Panc1 (cell line): ENCODE measurements around the gene LOXL3. TPM values are rescaled to one million over a fixed set of nuclear protein-coding genes. Genes with fewer than 3 reads are reported as not detected.

Experiments
- ATAC-seq: fragments of 200-7000 bp; cut with Tn5 transposase; 2 replicates; pipeline ENCODE4 v1.9.1; 2020; ENCODE audit warnings: mild to moderate bottlenecking, moderate library complexity
- BruUV-seq: library from RNA; stranded (reverse); fragments of 400-500 nt; replicated peaks from 2 replicates; lab custom pipeline; 2021; lab: Mats Ljungman, UMichigan
- CTCF ChIA-PET: fragments of 300-600 bp; sonication (Branson Sonifier 250); formaldehyde crosslinking; loops from one replicate; lab custom pipeline; 2022; ENCODE audit warnings: antibody characterized with exemption; lab: Charles Lee
- POLR2A ChIA-PET: fragments of 300-600 bp; sonication (Branson Sonifier 250); formaldehyde crosslinking; loops from one replicate; lab custom pipeline; 2022; ENCODE audit warnings: antibody characterized with exemption; lab: Charles Lee
- DNase-seq: peaks from one replicate; pipeline ENCODE4 v3.0.0-alpha.2; 2010; ENCODE audit warnings: low read depth, low spot score
- H3K27ac ChIP-seq: 2 replicates; pipeline ENCODE4 v1.5.1; 2011; ENCODE audit warnings: mild to moderate bottlenecking, low read length, inconsistent platforms
- H3K27me3 ChIP-seq: fragments of 200-500 bp; sonication (Bioruptor generic); 2 replicates; pipeline ENCODE4 v1.6.0; 2014; ENCODE audit warnings: low read length, inconsistent platforms; ENCODE audit not compliant: control insufficient read depth, insufficient read depth
- H3K36me3 ChIP-seq: fragments of 200-500 bp; sonication (Bioruptor generic); 2 replicates; pipeline ENCODE4 v1.5.1; 2014; ENCODE audit warnings: inconsistent platforms, mild to moderate bottlenecking, low read length, moderate library complexity; ENCODE audit not compliant: control insufficient read depth, insufficient read depth
- H3K4me1 ChIP-seq: 2 replicates; pipeline ENCODE4 v1.5.1; 2011; ENCODE audit warnings: inconsistent platforms, mild to moderate bottlenecking, low read length, moderate library complexity; ENCODE audit not compliant: control insufficient read depth, insufficient read depth
- H3K4me3 ChIP-seq, 2 experiments: 2 replicates each; pipeline ENCODE4 v1.5.1; 2011 to 2012; ENCODE audit warnings: low read depth in 2 of 2, low read length in 2 of 2, mild to moderate bottlenecking in 2 of 2, inconsistent platforms in 1 of 2, moderate library complexity in 1 of 2
- H3K9me3 ChIP-seq: fragments of 200-500 bp; sonication (Bioruptor generic); 2 replicates; pipeline ENCODE4 v1.5.1; 2014; ENCODE audit warnings: low read depth, mild to moderate bottlenecking, inconsistent platforms, low read length, moderate library complexity; ENCODE audit not compliant: control insufficient read depth, insufficient read depth
- CTCF ChIP-seq: fragments of 450-650 bp; IDR thresholded peaks from 2 replicates; pipeline ENCODE4 v1.5.1; 2017; ENCODE audit warnings: mild to moderate bottlenecking
- POLR2AphosphoS5 ChIP-seq: IDR thresholded peaks from 2 replicates; pipeline ENCODE4 v1.6.1; 2012; ENCODE audit warnings: mild to moderate bottlenecking, low read depth, low read length, moderate library complexity
- REST ChIP-seq, 2 experiments: IDR thresholded peaks; 2 replicates each; pipeline ENCODE4 v1.6.1; 2011 to 2012; ENCODE audit warnings: low read depth in 2 of 2, control low read depth in 1 of 2, low read length in 1 of 2, mild to moderate bottlenecking in 1 of 2, moderate library complexity in 1 of 2; ENCODE audit not compliant: insufficient read depth in 1 of 2
- SIN3A ChIP-seq: IDR thresholded peaks from 2 replicates; pipeline ENCODE4 v1.6.1; 2012; ENCODE audit warnings: low read depth, mild to moderate bottlenecking, low read length, moderate library complexity, borderline replicate concordance; ENCODE audit not compliant: insufficient read depth
- TCF7L2 ChIP-seq: IDR thresholded peaks from 2 replicates; pipeline ENCODE4 v1.6.1; 2011; ENCODE audit warnings: mild to moderate bottlenecking, low read depth, low read length, inconsistent platforms
- in situ Hi-C: cut with HindIII; loops from 2 replicates; pipeline ENCODE4 v1.10.0; 2016; ENCODE audit warnings: low sequenced_read_pairs, low pct_unique_long_range_greater_than_20kb
- intact Hi-C: fragments of 100-400 bp; cut with micrococcal nuclease; formaldehyde crosslinking; loops from one replicate; pipeline ENCODE4 v1.10.0; 2022; ENCODE audit not compliant: unreplicated experiment
- total RNA-seq: library from RNA; stranded (reverse); gene quantifications from one replicate; pipeline ENCODE4 v1.2.1, GENCODE V29; 2021; ENCODE audit not compliant: unreplicated experiment

Gene LOXL3
- total RNA-seq, 1 experiment from 2014 or later: 1.0 TPM

- peaks cover 3% of the 10 kb centered on the region; the same call in 1 of the 2 replicates for H3K4me1 ChIP-seq
- no peaks in the 10 kb centered on the region for H3K36me3 ChIP-seq
- intact Hi-C loops (no loop called here), in situ Hi-C loops (no loop called here)
- H3K27me3 ChIP-seq: no peaks in the 10 kb centered on the region
- DNase-seq (no peak), ATAC-seq (no peak)
- no peaks in the 10 kb centered on the region for H3K9me3 ChIP-seq
- CTCF ChIA-PET: interaction anchor here (0.6 kb wide), 1 partner anchor 132 kb away, joined by 5 read pairs; no protein-coding TSS in a partner anchor
- no peak for TF ChIP-seq TCF7L2
- TF ChIP-seq SIN3A: no peak
- TF ChIP-seq POLR2AphosphoS5: no peak
- no peak for TF ChIP-seq CTCF
- no peak for TF ChIP-seq REST (IDR thresholded peaks at IDR 0.05; ENCODE audit: insufficient read depth in 1 of 2, low read depth in 2 of 2, low read length in 1 of 2)
- no TSS peak for BruUV-seq
- no peak overlapping the region for H3K4me3 ChIP-seq
- H3K27ac ChIP-seq: no peak overlapping the region
- POLR2A ChIA-PET: no interaction called here
Measured at GRCh38 chr2:74558284-74559230, 4.8 kb upstream of the LOXL3 start.

DNA sequence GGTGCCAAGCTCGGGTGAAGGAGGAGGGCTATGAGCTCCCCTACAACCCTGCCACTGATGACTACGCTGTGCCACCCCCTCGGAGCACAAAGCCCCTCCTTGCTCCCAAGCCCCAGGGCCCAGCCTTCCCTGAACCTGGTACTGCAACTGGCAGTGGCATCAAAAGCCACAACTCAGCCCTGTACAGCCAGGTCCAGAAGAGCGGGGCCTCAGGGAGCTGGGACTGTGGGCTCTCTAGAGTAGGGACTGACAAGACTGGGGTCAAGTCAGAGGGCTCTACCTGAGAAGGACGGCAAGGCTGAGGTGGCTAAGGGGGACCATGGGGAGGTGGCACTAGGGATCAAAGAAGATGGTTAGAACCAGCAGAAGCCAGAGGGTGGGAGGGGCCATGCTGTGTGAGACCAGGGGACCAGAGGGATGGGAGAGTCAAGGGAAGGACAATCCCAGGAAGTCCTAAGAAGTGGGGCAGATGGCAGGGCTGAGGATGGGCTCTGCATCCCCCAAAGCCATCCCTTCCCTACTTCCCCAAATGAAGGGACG is 3.2 kb upstream of the LOXL3 start:
- intact Hi-C loops (no loop called here), in situ Hi-C loops (no loop called here)
- no peak overlapping the region for H3K4me3 ChIP-seq
- no peaks in the 10 kb centered on the region for H3K36me3 ChIP-seq
- ChIA-PET POLR2A (no interaction called here), CTCF (no interaction called here)
- H3K9me3 ChIP-seq: no peaks in the 10 kb centered on the region
- DNase-seq (no peak), ATAC-seq (no peak)
- no peak for TF ChIP-seq CTCF
- no peak for TF ChIP-seq SIN3A
- no peak for TF ChIP-seq REST (IDR thresholded peaks at IDR 0.05; ENCODE audit: insufficient read depth in 1 of 2, low read depth in 2 of 2, low read length in 1 of 2)
- TF ChIP-seq POLR2AphosphoS5: no peak
- TF ChIP-seq TCF7L2: no peak
- H3K27ac ChIP-seq: no peak overlapping the region
- no TSS peak for BruUV-seq
- peaks cover 11% of the 10 kb centered on the region; the same call in 1 of the 2 replicates for H3K4me1 ChIP-seq
- no peaks in the 10 kb centered on the region for H3K27me3 ChIP-seq
